ENCODE results near the gene CAPN13. TPM values are rescaled to one million over a fixed set of nuclear protein-coding genes. Genes with fewer than 3 reads are reported as not detected.

Gene CAPN13
- total RNA-seq, 2 experiments from 2014 or later = not detected

- POLR2A ChIA-PET = no interaction called here
- Histone ChIP-seq H3K4me3 (ENCODE audit: low read length) (no peak overlapping the region), H3K4me1 (ENCODE audit: insufficient read depth, low read length) (no peaks in the 10 kb centered on the region), H3K36me3 (ENCODE audit: insufficient read depth, low read length) (no peaks in the 10 kb centered on the region), H3K27ac (ENCODE audit: low read depth in 1 of 2, low read length in 2 of 2) (no peak overlapping the region), H3K9me3 (ENCODE audit: control insufficient read depth in 1 of 2, insufficient read depth in 1 of 2, low read length in 2 of 2) (no peaks in the 10 kb centered on the region), H3K27me3 (ENCODE audit: control insufficient read depth in 1 of 2, insufficient read depth in 2 of 2, low read length in 2 of 2) (no peaks in the 10 kb centered on the region)
- H3K27me3 Mint-ChIP-seq = peaks cover 19% of the 10 kb centered on the region
- CTCF ChIA-PET = no interaction called here
- ATAC-seq (ENCODE audit: poor library complexity) = no peak
- no peaks in the 10 kb centered on the region for H3K9me3 Mint-ChIP-seq
- no peak for TF ChIP-seq CTCF (IDR thresholded peaks at IDR 0.05)
- no peak overlapping the region for H3K4me3 Mint-ChIP-seq
- H3K4me1 Mint-ChIP-seq (ENCODE audit: low read depth) = no peaks in the 10 kb centered on the region
- H3K36me3 Mint-ChIP-seq (ENCODE audit: low read depth) = no peaks in the 10 kb centered on the region
- no peak for DNase-seq
- no peak overlapping the region for H3K27ac Mint-ChIP-seq
- intact Hi-C loops (cut with DNase I, micrococcal nuclease) = no loop called here
Observed at GRCh38 chr2:30732876-30733275, 74.4 kb downstream of the CAPN13 start.

DNA sequence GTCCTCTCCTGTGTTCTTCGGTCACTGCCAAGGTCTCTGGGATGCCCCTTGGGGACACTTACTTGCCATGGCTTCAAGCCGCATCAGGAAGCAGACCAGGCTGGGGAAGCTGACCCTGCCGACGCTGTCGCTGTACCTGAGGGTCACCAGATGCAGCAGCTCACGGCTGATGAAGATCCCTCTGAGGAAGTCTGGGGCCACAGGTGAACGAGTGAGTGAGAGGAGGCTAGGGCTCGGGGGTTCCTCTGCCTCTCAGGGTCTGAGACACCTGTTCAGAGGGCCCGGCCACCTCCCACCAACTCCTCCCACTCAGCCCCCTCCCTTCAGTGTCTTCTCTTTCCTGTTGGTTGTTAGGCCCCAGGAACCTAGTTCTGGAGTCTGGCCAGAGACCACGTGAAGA, 74.9 kb downstream of the CAPN13 start:
- DNase-seq (no peak), ATAC-seq (ENCODE audit: poor library complexity) (no peak)
- intact Hi-C loops (cut with DNase I, micrococcal nuclease) = no loop called here
- Histone ChIP-seq H3K36me3 (ENCODE audit: insufficient read depth, low read length) (no peaks in the 10 kb centered on the region), H3K4me1 (ENCODE audit: insufficient read depth, low read length) (no peaks in the 10 kb centered on the region), H3K4me3 (ENCODE audit: low read length) (no peak overlapping the region), H3K9me3 (ENCODE audit: control insufficient read depth in 1 of 2, insufficient read depth in 1 of 2, low read length in 2 of 2) (no peaks in the 10 kb centered on the region), H3K27me3 (ENCODE audit: control insufficient read depth in 1 of 2, insufficient read depth in 2 of 2, low read length in 2 of 2) (no peaks in the 10 kb centered on the region), H3K27ac (ENCODE audit: low read depth in 1 of 2, low read length in 2 of 2) (no peak overlapping the region)
- H3K4me3 Mint-ChIP-seq = no peak overlapping the region
- peaks cover 15% of the 10 kb centered on the region for H3K27me3 Mint-ChIP-seq
- H3K36me3 Mint-ChIP-seq (ENCODE audit: low read depth) = no peaks in the 10 kb centered on the region
- ChIA-PET CTCF (no interaction called here), POLR2A (no interaction called here)
- H3K27ac Mint-ChIP-seq = no peak overlapping the region
- H3K9me3 Mint-ChIP-seq = no peaks in the 10 kb centered on the region
- no peak for TF ChIP-seq CTCF (IDR thresholded peaks at IDR 0.05)
- no peaks in the 10 kb centered on the region for H3K4me1 Mint-ChIP-seq (ENCODE audit: low read depth)

GRCh38 chr2:30731706-30732105, 75.5 kb downstream of the CAPN13 start:
- H3K27ac ChIP-seq (ENCODE audit: low read depth in 1 of 2, low read length in 2 of 2) = no peak overlapping the region
- Mint-ChIP-seq H3K27ac (no peak overlapping the region), H3K4me3 (no peak overlapping the region), H3K4me1 (ENCODE audit: low read depth) (no peaks in the 10 kb centered on the region), H3K36me3 (ENCODE audit: low read depth) (no peaks in the 10 kb centered on the region), H3K9me3 (no peaks in the 10 kb centered on the region), H3K27me3 (peaks cover 15% of the 10 kb centered on the region)
- DNase-seq = no peak
- no peaks in the 10 kb centered on the region for H3K4me1 ChIP-seq (ENCODE audit: insufficient read depth, low read length)
- H3K27me3 ChIP-seq (ENCODE audit: control insufficient read depth in 1 of 2, insufficient read depth in 2 of 2, low read length in 2 of 2) = no peaks in the 10 kb centered on the region
- H3K9me3 ChIP-seq (ENCODE audit: control insufficient read depth in 1 of 2, insufficient read depth in 1 of 2, low read length in 2 of 2) = no peaks in the 10 kb centered on the region
- ChIA-PET CTCF (no interaction called here), POLR2A (no interaction called here)
- intact Hi-C loops (cut with DNase I, micrococcal nuclease) = no loop called here
- no peak for ATAC-seq (ENCODE audit: poor library complexity)
- no peaks in the 10 kb centered on the region for H3K36me3 ChIP-seq (ENCODE audit: insufficient read depth, low read length)
- H3K4me3 ChIP-seq (ENCODE audit: low read length) = no peak overlapping the region
- TF ChIP-seq CTCF (IDR thresholded peaks at IDR 0.05) = no peak

Measured in CD4-positive, alpha-beta T cell (primary cell).